Effector memory CD8-positive, alpha-beta T cell (primary cell): ENCODE data around the gene TNP2.

Experiments
- ATAC-seq: fragments of 150-1000 bp; cut with Tn5 transposase; replicated peaks from 2 replicates; pipeline ENCODE4 v1.10.0; 2021; ENCODE audit warnings: mild to moderate bottlenecking, moderate library complexity
- DNase-seq, 3 experiments: peaks; one replicate each; pipeline ENCODE4 v3.0.0; 2021
- H3K27ac Mint-ChIP-seq, 2 donors: one replicate each; pipeline ENCODE4 v1.8.0; 2022; ENCODE audit warnings: mild to moderate bottlenecking in 2 of 2, mixed read lengths in 2 of 2, moderate library complexity in 2 of 2
- H3K27me3 Mint-ChIP-seq, 2 donors: one replicate each; pipeline ENCODE4 v1.8.0; 2022; ENCODE audit warnings: mixed read lengths in 2 of 2
- H3K36me3 Mint-ChIP-seq: one replicate; pipeline ENCODE4 v1.8.0; 2022; ENCODE audit warnings: mild to moderate bottlenecking, moderate library complexity, mixed read lengths; ENCODE audit not compliant: insufficient read depth
- H3K4me1 Mint-ChIP-seq, 2 donors: one replicate each; pipeline ENCODE4 v1.8.0; 2022; ENCODE audit warnings: low read depth in 2 of 2, mixed read lengths in 2 of 2
- H3K4me3 Mint-ChIP-seq, 2 donors: one replicate each; pipeline ENCODE4 v1.8.0; 2022; ENCODE audit warnings: mild to moderate bottlenecking in 2 of 2, mixed read lengths in 2 of 2, moderate library complexity in 2 of 2
- H3K9me3 Mint-ChIP-seq, 2 donors: one replicate each; pipeline ENCODE4 v1.8.0; 2022; ENCODE audit warnings: mixed read lengths in 2 of 2

Gene TNP2

GRCh38 chr16:11253995-11254912, 14.9 kb downstream of the TNP2 start:
- H3K27me3 Mint-ChIP-seq, result no peaks in the 10 kb centered on the region
- peak overlapping the region; percentile 75 to 98 for H3K4me3 Mint-ChIP-seq
- H3K4me1 Mint-ChIP-seq, result peaks cover 41 to 45% of the 10 kb centered on the region in 2 donors
- H3K27ac Mint-ChIP-seq, result peak overlapping the region; percentile 84 to 96
- H3K9me3 Mint-ChIP-seq, result no peaks in the 10 kb centered on the region
- ATAC-seq, result no peak
- H3K36me3 Mint-ChIP-seq, result peaks cover 70% of the 10 kb centered on the region
- peak in 1 of 3 experiments; percentile 22 for DNase-seq

GRCh38 chr16:11253009-11253994, 15.8 kb downstream of the TNP2 start:
- H3K4me3 Mint-ChIP-seq, result peak overlapping the region; percentile 75 to 98
- ATAC-seq (peak; percentile 40), DNase-seq (peak; percentile 47 to 58 (median 48))
- H3K36me3 Mint-ChIP-seq, result peaks cover 76% of the 10 kb centered on the region
- no peaks in the 10 kb centered on the region for H3K27me3 Mint-ChIP-seq
- peaks cover 34 to 39% of the 10 kb centered on the region in 2 donors for H3K4me1 Mint-ChIP-seq
- H3K9me3 Mint-ChIP-seq, result no peaks in the 10 kb centered on the region
- peak overlapping the region; percentile 84 to 96 for H3K27ac Mint-ChIP-seq

- Mint-ChIP-seq H3K9me3 (no peaks in the 10 kb centered on the region), H3K27me3 (no peaks in the 10 kb centered on the region), H3K27ac (peak overlapping the region; percentile 92 to 96), H3K4me3 (peak overlapping the region; percentile 75 to 98), H3K4me1 (peaks cover 31 to 36% of the 10 kb centered on the region in 2 donors), H3K36me3 (peaks cover 81% of the 10 kb centered on the region)
- no peak for ATAC-seq
- DNase-seq, result no peak
Observed at GRCh38 chr16:11252482-11252931, 16.6 kb downstream of the TNP2 start.

- no peaks in the 10 kb centered on the region for H3K27me3 Mint-ChIP-seq
- peak; percentile 26 for ATAC-seq
- H3K9me3 Mint-ChIP-seq, result no peaks in the 10 kb centered on the region
- H3K27ac Mint-ChIP-seq, result peak overlapping the region; percentile 92 to 96
- peak; percentile 64 to 66 (median 66) for DNase-seq
- H3K4me1 Mint-ChIP-seq, result peaks cover 24 to 30% of the 10 kb centered on the region in 2 donors
- peaks cover 81% of the 10 kb centered on the region for H3K36me3 Mint-ChIP-seq
- peak overlapping the region; percentile 75 to 98 for H3K4me3 Mint-ChIP-seq
Observed at GRCh38 chr16:11251525-11252481, 17.3 kb downstream of the TNP2 start.

GRCh38 chr16:11250786-11251524, 18.2 kb downstream of the TNP2 start:
- H3K36me3 Mint-ChIP-seq, result peaks cover 76% of the 10 kb centered on the region
- peak overlapping the region in 1 of 2 donors; percentile 75 for H3K4me3 Mint-ChIP-seq
- no peak for ATAC-seq
- H3K4me1 Mint-ChIP-seq, result peaks cover 23 to 30% of the 10 kb centered on the region in 2 donors
- no peaks in the 10 kb centered on the region for H3K9me3 Mint-ChIP-seq
- H3K27me3 Mint-ChIP-seq, result no peaks in the 10 kb centered on the region
- peak overlapping the region; percentile 62 to 96 for H3K27ac Mint-ChIP-seq
- no peak for DNase-seq

- Mint-ChIP-seq H3K9me3 (no peaks in the 10 kb centered on the region), H3K27me3 (no peaks in the 10 kb centered on the region), H3K4me3 (peak overlapping the region in 1 of 2 donors; percentile 7), H3K4me1 (peaks cover 23 to 30% of the 10 kb centered on the region in 2 donors), H3K36me3 (peaks cover 72% of the 10 kb centered on the region), H3K27ac (peak overlapping the region; percentile 62 to 84)
- ATAC-seq (no peak), DNase-seq (no peak)
Observed at GRCh38 chr16:11250091-11250785, 18.9 kb downstream of the TNP2 start.

- Mint-ChIP-seq H3K9me3 (no peaks in the 10 kb centered on the region), H3K4me3 (no peak overlapping the region), H3K36me3 (peaks cover 64% of the 10 kb centered on the region), H3K27me3 (no peaks in the 10 kb centered on the region), H3K4me1 (peaks cover 25 to 30% of the 10 kb centered on the region in 2 donors), H3K27ac (peak overlapping the region; percentile 38 to 83)
- ATAC-seq (no peak), DNase-seq (no peak)
Observed at GRCh38 chr16:11249233-11250061, 19.7 kb downstream of the TNP2 start.

GRCh38 chr16:11248133-11248532, 21.0 kb downstream of the TNP2 start:
- Mint-ChIP-seq H3K36me3 (peaks cover 56% of the 10 kb centered on the region), H3K27ac (peak overlapping the region in 1 of 2 donors; percentile 83), H3K9me3 (no peaks in the 10 kb centered on the region), H3K4me3 (no peak overlapping the region), H3K4me1 (peaks cover 17 to 21% of the 10 kb centered on the region in 2 donors), H3K27me3 (no peaks in the 10 kb centered on the region)
- DNase-seq (no peak), ATAC-seq (no peak)

GRCh38 chr16:11245988-11246387, 23.1 kb downstream of the TNP2 start:
- no peak overlapping the region for H3K27ac Mint-ChIP-seq
- peaks cover 4 to 8% of the 10 kb centered on the region in 2 donors for H3K4me1 Mint-ChIP-seq
- H3K4me3 Mint-ChIP-seq, result no peak overlapping the region
- ATAC-seq (no peak), DNase-seq (no peak)
- no peaks in the 10 kb centered on the region for H3K9me3 Mint-ChIP-seq
- peaks cover 36% of the 10 kb centered on the region for H3K36me3 Mint-ChIP-seq
- no peaks in the 10 kb centered on the region for H3K27me3 Mint-ChIP-seq

- H3K9me3 Mint-ChIP-seq, result no peaks in the 10 kb centered on the region
- H3K36me3 Mint-ChIP-seq, result peaks cover 29% of the 10 kb centered on the region
- no peaks in the 10 kb centered on the region for H3K27me3 Mint-ChIP-seq
- ATAC-seq (no peak), DNase-seq (no peak)
- no peak overlapping the region for H3K4me3 Mint-ChIP-seq
- H3K27ac Mint-ChIP-seq, result no peak overlapping the region
- peaks cover 6 to 7% of the 10 kb centered on the region in 2 donors for H3K4me1 Mint-ChIP-seq
Observed at GRCh38 chr16:11245222-11245737, 23.8 kb downstream of the TNP2 start.

GRCh38 chr16:11242658-11243057, 26.5 kb downstream of the TNP2 start:
- ATAC-seq, result no peak
- H3K27ac Mint-ChIP-seq, result no peak overlapping the region
- H3K4me3 Mint-ChIP-seq, result no peak overlapping the region
- H3K36me3 Mint-ChIP-seq, result peaks cover 8% of the 10 kb centered on the region
- H3K4me1 Mint-ChIP-seq, result peaks cover 8 to 10% of the 10 kb centered on the region in 2 donors
- no peak for DNase-seq
- no peaks in the 10 kb centered on the region for H3K27me3 Mint-ChIP-seq
- H3K9me3 Mint-ChIP-seq, result no peaks in the 10 kb centered on the region
